NCI-H2196 treated with DMSO at 0.1 percent for 48 hours (cell line): ENCODE data around the gene HAGHL.
"Not testable (repeated sequence)": the region's sequence is repeated elsewhere in the genome, so short reads cannot be mapped to it uniquely, and the experiment has no call there.

Source experiments
- DNase-seq: peaks from one replicate; lab custom pipeline; 2025; ENCODE audit not compliant: unreplicated experiment; lab: John Stamatoyannopoulos, UW

HAGHL gene

GRCh38 chr16:751152-752006, 24.5 kb downstream of the HAGHL start:
- no peak for DNase-seq

- DNase-seq, result no peak
These were observed 25.1 kb downstream of the HAGHL start for GRCh38 chr16:752007-752312.

DNA sequence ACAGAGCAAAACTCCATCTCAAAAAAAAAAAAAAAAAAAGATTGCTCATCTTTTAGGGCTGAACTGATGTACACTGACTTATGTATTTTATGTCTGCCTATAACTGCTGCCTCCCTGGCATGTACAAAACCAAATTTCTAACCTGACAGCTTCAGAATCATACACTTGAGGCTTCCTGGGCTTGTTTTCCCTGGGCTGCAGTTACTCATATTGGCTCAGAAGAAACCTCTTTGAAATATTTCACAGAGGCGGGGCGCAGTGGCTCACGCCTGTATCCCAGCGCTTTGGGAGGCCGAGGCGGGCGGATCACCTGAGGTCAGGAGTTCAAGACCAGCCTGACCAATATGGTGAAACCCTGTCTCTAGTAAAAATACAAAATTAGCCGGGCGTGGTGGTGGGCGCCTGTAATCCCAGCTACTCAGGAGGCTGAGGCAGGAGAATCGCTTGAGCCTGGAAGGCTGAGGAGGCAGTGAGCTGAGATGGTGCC, 27.3 kb downstream of the HAGHL start:
- not testable (repeated sequence) for DNase-seq

DNA sequence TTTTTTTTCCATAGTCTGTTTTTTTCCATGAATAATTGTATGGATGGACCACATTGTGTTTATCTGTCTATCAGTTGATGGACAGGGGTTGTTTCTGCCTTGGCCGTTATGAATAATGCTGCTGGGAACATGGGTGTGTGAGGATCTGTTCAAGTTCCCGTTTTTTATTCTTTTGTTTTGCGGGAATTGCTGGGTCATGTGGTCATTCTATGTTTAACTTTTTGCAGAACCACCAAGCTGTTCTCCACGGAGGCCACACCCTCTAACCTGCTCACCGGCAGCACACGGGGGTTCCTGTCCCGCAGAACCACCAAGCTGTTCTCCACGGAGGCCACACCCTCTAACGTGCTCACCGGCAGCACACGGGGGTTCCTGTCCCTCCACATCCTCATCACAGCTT, 27.8 kb downstream of the HAGHL start:
- DNase-seq, result no peak

DNA sequence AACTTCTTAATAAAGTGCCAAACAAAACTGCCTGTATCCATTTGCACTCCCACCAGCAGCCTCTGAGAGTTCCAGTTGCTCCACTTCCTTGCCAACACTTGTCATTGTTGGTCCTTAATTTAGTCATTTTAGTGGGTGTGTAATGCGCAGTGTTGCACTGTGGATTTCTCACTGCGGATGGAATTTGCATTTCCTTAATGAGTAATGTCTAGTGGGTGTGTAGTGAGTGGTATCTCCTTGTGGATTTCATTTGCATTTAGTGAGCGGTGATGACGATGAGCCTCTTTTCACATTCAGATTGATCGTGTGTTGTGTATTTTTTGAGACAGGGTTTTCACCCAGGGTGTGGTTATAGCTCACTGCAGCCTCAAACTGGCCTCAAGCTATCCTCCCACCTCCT, 29.5 kb downstream of the HAGHL start:
- no peak for DNase-seq

- no peak for DNase-seq
These were observed 32.4 kb downstream of the HAGHL start for GRCh38 chr16:759110-759910.

DNA sequence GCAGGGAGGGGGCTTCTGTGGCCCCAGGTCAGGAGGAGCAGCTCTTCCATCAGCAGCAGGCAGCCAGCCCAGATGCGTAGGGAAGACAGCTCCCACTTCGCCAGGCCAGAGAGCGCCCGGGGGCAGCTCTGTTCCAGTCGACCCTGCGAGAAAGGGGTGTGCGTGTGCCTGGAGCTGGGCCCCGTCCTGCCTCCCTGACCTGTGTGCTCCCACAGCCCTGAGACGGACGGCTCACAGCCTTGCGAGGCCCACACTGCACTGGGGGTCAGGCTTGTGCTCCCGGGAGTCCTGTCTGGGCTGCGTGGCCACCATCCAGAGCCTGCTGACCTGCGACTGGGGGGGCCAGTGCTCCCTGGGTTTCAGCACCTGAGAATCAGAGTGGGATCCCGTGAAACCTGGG, 33.2 kb downstream of the HAGHL start:
- DNase-seq, result no peak

DNA sequence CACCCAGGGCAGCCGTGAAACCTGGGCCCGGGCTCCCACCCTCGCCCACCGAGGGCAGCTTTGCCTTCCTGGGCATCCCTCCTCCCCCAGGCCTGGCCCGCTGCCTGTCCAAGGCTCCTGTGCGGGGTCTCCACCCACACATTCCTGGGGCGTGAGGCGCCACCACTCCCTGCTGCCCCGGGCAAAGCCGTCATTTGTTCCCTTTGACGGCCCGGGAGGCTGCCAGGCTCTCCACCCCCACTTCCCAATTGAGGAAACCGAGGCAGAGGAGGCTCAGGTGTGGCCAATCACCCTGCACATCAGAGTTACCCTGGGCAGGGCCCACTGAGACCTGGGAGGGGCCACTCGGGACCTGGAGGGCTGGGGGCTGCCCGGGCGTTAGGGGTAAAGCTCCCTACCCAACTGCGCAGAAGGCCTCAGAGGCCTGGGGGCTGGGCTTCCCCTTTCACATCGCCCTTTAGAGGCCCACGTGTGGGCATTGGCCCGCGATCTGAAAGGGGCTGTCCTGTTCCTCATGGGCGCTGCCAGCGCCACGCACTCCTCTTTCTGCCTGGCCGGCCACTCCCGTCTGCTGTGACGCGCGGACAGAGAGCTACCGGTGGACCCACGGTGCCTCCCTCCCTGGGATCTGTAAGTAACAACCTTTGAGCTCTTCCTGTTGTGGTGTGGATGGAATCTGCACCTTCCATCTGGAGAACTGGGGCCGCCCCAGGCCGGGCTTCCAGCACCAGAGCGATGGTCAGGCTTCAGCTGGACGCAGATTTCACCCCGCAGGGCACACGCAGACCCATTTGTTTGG, 33.8 kb downstream of the HAGHL start, which contains the start of gene MSLN:
Gene MSLN, plus strand, starts transcription at position 190 of the 799 bp plus-strand sequence. CDS start 1,947 bp downstream, outside the sequence.
- no peak for DNase-seq

DNA sequence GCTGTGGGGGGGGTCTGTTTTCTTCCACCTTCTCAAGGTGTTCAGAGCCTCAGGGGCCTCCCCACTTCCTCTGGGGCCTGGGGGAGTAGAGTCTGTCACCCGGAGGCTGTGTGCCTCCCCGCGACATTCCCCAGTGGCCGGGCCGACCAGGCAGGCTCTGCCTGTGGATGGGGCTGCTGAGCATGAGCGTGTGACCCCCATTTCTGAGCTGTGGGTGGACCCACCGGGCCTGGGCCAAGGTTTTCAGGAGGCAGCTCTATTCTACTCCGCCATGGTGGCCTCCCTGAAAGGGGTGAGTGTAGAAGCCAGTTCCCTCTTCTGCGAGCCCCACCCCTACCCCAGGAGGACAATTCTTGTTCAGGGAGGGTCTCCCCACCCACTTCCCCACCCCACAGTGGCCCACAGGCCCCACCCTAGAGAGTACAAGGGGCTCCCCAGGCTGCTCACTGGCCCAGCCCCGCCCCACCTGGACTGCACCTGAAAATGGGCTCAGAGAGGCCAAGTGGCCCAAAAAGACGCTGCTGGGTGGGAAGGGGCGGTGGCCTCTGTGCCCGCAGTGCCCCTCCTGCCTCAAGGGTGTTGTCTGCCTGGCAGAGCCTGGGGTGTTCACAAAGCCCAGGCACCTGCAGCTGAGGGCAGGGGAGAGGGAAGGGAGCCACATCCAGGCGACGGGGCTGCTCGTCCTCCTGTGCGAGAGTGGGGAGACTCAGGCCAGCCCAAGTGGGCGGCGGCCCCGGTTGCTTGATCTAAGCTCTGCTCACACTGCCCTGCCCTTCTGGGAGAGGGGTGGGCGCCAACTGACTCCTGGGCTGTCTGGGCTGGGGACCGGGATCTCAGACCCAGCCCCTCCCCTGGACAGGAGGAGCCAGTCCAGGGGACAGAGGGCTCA, 35.0 kb downstream of the HAGHL start:
- no peak for DNase-seq

DNA sequence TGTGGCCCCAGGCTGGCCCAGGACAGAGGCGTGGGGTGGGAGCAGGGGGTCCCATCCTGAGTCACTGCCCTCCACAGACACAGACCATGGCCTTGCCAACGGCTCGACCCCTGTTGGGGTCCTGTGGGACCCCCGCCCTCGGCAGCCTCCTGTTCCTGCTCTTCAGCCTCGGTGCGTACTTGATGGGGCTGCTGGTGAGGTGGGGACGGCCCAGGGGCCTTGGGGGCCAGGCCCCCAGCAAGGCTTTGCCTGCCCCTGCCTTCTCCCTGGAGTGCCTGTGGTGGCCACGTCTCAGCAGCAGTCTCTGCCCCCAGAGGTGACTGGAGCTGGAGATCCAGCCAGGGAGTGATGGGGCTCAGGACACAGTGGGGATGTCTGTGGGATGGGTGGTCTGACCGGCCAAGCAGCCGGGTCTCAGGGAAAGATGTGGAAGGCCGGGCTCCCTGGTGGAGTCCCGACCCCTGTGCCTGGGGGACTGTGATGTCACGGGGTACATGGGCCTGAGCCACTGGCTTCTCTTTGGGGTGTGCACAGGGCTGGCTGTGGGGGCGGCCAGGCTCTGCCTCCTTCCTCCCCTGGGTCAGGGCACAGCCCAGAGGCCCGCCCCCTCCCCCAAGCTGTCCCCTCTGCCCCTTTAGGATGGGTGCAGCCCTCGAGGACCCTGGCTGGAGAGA, 35.8 kb downstream of the HAGHL start:
- no peak for DNase-seq

GRCh38 chr16:763369-764183, 36.7 kb downstream of the HAGHL start:
- no peak for DNase-seq

GRCh38 chr16:764184-764750, 37.4 kb downstream of the HAGHL start:
- no peak for DNase-seq

DNA sequence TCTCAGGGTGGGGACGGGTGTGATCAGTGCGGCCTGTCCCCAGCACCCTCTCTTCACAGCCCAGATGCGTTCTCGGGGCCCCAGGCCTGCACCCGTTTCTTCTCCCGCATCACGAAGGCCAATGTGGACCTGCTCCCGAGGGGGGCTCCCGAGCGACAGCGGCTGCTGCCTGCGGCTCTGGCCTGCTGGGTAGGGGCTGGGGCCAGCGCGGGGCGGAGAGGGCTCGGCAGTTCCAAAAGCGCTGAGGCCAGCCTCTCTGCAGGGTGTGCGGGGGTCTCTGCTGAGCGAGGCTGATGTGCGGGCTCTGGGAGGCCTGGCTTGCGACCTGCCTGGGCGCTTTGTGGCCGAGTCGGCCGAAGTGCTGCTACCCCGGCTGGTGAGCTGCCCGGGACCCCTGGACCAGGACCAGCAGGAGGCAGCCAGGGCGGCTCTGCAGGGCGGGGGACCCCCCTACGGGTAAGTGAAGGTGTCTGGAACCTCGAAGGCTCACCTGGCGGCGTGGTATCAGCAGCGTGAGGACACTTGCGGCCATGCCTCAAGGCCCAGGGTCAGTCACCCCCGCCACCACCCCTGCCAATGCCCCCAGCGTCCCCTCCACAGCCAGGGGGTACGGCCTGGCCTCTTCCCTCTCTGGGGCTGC, 38.1 kb downstream of the HAGHL start:
- no peak for DNase-seq

DNA sequence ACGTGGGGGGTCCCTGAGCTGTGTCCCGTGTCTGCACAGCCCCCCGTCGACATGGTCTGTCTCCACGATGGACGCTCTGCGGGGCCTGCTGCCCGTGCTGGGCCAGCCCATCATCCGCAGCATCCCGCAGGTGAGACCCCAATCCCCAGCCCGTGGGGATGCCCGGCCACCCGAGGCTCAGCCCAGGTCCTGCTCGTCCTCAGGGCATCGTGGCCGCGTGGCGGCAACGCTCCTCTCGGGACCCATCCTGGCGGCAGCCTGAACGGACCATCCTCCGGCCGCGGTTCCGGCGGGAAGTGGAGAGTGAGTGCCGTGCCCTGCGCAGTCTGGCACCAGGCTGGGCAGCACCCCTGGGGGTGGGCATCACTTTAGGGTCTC, 38.6 kb downstream of the HAGHL start:
- no peak for DNase-seq

DNA sequence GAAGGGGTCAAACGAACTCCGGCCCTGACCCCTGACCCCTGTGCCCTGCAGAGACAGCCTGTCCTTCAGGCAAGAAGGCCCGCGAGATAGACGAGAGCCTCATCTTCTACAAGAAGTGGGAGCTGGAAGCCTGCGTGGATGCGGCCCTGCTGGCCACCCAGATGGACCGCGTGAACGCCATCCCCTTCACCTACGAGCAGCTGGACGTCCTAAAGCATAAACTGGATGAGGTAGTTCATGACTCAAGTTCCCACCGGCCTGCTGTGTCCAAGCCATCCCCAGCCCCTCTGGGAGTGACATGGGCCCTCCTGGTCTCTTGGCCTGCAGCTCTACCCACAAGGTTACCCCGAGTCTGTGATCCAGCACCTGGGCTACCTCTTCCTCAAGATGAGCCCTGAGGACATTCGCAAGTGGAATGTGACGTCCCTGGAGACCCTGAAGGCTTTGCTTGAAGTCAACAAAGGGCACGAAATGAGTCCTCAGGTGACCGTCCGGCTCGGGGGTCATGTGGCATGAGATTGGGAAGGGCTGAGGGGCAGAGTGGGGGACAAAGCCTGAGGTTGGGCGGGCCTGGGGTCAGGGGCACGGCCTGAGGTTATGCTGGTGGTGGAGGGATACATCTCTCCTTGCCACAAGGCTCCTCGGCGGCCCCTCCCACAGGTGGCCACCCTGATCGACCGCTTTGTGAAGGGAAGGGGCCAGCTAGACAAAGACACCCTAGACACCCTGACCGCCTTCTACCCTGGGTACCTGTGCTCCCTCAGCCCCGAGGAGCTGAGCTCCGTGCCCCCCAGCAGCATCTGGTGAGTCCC, 39.3 kb downstream of the HAGHL start:
- DNase-seq, result no peak

GRCh38 chr16:766820-767640, 40.1 kb downstream of the HAGHL start:
- no peak for DNase-seq
